GM19043 (cell line): ENCODE results near the gene EPB41.
"Not testable (repeated sequence)": the region's sequence is repeated elsewhere in the genome, so short reads cannot be mapped to it uniquely, and the experiment has no call there.

Source experiments
- ATAC-seq: cut with Tn5 transposase; IDR thresholded peaks from one replicate; pipeline ENCODE4 v1.9.1; 2021; ENCODE audit warnings: low read depth; ENCODE audit not compliant: unreplicated experiment

The EPB41 gene

DNA sequence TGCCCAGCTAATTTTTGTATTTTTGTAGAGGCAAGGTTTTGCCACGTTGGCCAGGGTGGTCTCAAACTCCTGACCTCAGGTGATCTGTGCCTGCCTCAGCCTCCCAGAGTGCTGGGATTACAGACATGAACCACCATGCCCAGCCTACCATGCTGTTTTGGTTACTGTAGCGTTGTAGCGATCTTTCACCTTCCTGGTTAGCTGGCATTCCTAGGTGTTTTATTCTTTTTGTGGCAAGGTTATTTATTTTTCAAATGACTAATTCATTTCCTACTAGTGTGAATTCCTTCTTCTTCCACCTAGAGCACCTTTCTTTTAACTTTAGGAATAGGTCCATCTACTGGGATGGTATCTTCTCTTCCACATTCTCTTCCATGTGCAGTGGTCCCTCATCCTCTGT, 180.1 kb downstream of the EPB41 start:
- ATAC-seq, result no peak

DNA sequence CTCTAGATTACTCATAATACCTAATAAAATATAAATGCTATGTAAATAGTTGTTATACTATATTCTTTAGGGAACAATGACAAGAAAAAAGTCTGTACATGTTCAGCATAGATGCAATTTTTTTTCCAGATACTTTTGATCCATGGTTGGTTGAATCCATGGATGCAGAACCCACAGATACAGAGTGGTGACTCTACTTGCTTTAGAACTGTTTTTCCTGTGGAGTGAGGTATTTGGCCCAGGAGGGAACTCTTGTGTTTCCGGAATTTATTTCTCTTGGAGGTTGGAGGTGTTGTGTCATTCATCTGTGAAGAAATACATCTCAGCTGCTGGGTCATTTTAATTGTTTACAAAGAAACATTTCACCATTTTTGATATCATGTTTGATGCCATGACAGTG, 180.6 kb downstream of the EPB41 start:
- no peak for ATAC-seq

DNA sequence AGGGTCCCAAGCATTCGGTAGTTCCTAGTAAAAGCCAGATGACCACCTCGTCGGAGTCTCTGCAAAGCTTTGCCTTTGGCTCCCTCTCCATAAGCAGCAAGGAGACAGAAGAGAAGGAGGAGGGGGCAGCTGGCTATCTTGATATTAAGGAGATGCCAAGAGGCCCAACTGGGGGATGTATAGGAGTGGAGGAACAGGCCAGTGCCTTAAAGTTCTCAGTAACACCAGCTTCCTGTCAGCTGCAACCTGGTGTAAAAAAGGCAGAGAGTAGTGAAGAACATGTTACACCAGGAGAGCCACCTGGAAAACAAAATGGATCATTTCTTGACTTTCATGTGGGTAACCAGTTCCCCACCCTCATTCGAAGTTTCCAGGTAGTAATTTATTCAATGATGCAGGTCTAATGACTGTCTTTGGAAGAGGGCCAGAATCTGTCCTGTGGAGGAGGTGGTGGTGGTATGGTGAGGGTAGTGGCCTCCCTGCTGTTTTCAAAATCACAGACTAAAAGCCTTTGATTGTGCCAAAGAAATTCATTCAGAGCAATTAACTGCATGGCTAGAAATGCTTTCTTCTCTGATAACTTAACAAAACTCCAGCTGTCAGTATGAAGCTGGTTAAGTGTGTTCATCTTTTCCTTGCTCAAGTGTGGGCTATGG, 182.0 kb downstream of the EPB41 start:
- no peak for ATAC-seq

DNA sequence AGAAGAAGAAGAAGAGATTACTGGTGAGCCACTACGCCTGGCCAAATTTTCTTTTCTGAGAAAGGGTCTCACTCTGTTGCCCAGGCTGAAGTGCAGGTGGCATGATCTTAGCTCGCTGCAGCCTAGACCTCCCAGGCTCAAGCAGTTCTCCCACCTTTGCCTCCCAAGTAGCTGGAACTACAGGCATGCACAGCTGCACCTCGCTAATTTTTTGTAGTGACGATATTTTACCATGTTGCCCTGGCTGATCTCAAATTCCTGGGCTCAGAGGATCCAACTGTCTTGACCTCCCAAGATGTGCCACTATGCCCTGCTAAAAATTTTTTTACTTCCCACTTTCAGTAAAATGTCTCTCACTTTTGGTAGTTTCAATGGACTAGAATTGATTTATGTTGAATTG, 184.9 kb downstream of the EPB41 start:
- ATAC-seq, result no peak

DNA sequence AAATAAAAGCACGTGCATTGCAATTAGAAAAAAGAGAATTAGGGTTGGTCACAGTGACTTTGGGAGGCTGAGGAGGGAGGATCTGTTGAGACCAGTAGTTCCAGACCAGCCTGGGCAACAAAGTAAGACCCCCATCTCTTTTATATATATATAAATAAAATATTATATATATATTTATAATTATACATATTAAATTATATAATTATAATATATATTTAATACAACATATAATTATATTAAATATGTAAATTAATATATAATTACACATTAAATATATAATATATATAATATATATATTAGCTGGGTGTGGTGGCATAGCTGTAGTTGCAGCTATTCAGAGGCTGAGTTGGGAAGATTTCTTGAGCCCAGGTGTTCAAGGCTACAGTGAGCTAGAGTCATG, 186.1 kb downstream of the EPB41 start:
- ATAC-seq, result no peak

DNA sequence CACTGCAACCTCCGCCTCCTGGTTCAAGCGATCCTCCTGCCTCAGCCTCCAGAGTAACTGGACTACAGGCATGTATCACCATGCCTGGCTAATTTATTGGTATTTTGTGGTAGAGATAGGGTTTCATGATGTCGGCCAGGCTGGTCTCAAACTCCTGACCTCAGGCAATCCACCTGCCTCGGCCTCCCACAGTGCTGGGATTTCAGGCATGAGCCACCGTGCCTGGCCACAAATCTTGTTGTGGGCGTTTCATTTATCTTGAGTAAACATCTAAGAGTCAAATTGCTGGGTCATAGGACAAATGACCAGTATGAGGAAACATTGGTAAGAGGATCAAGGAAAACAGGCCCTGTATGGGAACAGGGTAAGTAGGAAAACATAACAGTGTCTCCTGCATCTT, 191.5 kb downstream of the EPB41 start:
- no peak for ATAC-seq

DNA sequence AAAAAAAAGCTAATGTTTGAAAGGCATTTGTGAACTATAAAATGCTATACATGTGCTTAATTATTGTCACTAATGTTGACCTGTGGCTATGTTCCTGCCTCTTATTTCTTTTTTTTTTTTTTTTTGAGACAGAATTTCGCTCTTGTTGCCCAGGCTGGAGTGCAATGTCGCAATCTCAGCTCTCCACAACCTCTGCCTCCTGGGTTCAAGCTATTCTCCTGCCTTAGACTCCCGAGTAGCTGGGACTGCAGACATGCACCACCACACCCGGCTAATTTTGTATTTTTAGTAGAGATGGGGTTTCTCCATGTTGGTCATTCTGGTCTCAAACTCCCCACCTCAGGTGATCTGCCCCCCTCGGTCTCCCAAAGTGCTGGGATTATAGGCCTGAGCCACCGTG, 193.7 kb downstream of the EPB41 start:
- ATAC-seq, result not testable (repeated sequence)

DNA sequence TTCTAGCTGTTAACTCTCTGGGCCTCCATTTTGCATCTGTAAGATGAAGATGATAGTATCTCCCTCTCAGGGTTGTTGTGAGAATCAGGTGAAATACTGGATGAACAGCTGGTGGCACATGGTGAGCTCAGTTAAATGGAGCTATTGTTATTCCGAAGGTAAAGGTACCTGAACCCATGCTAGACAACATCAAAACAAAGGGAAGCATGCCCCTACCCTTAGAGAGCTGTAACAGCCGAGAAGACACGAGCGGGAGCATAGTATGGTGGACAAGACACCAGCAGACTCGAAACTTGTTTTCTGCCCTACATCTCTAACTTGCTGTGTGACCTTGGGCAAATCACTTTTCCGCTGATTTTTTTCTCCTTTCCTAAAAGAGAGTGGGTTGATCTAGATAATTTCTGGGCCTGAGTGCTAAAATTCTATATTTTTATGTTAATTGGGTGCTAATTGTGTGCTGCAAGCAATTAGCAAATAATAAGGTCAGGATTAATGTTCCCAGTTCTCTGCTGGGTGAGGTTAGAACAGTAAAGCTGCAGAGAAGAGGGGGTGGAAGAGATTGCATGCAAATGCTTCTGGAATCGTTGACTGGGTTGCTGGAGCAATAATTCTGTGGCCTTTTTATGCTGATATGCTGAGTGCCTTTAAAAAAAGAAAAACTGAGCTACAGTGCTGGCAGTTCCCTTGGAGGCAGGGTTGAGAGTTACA, 198.5 kb downstream of the EPB41 start:
- no peak for ATAC-seq

DNA sequence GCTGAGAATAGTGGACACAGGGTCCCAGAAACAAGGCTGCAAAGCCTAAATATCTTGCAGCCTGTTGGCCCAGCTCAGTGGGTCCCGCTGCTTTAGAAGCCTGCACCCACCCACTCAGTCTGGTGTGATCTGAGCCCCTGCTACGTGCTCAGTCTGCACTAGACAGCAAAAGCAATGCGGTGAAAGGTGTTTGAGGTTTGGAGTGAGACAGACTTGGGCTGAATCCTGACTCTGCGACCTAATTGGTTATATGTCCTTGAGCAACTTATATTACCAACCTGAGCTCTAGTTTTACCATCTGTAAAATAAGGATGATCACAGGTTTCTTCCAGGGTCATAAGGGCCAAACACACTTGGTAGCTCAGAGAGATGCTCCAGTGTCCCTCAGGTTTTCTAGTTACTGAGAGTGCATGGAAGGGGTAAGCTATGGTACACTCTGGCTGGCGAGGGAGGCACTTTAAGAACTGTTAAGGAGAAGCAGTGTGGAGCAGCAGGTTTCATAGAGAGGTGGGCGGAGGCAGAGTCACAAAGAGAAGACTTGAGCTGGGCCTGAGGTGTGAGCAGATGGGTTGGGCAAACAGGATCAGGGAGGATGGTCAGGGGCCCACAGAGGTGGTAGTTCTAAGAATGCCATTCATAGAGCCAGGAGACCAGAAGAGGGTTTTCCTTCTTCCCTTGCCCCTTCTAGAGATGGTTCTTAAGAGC, 199.2 kb downstream of the EPB41 start:
- ATAC-seq, result no peak

DNA sequence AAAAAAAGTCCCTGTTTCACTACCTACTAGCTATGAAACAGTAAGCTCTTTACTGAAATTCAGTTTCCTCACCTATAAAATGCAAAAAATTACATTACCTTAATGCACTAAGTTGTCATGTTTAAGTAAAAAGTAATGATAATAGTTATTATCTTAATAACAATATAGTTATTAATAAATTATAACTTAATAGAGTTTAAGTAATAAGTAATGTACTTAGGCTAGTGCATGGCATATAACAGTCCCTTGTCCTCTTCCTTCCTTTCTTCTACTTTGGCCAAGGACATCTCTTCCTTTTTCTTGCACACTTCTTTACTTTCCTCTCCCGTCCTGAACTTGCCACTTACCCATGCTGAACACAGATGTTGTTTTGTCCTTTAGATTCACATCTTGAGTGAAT, 200.3 kb downstream of the EPB41 start:
- ATAC-seq, result no peak

DNA sequence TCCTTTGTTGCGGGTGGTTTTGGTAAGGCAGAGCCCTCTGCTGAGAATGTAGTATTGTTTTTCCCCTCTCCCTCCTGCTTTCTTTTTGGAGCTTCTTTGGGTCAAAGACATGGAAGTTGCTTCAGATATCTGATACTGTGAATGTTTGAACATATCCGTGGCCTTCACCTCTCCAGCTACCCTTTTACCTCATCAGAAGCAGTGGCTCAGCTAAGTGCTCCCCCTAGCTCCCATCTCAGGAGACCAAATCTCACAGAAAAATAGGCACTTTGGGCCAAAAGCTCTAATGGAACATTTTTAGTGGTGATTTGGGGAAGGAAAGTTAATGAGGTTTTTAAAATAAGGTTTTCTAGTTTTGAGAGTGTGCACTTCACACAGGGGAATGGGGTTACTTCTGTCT, 203.0 kb downstream of the EPB41 start:
- ATAC-seq, result no peak

DNA sequence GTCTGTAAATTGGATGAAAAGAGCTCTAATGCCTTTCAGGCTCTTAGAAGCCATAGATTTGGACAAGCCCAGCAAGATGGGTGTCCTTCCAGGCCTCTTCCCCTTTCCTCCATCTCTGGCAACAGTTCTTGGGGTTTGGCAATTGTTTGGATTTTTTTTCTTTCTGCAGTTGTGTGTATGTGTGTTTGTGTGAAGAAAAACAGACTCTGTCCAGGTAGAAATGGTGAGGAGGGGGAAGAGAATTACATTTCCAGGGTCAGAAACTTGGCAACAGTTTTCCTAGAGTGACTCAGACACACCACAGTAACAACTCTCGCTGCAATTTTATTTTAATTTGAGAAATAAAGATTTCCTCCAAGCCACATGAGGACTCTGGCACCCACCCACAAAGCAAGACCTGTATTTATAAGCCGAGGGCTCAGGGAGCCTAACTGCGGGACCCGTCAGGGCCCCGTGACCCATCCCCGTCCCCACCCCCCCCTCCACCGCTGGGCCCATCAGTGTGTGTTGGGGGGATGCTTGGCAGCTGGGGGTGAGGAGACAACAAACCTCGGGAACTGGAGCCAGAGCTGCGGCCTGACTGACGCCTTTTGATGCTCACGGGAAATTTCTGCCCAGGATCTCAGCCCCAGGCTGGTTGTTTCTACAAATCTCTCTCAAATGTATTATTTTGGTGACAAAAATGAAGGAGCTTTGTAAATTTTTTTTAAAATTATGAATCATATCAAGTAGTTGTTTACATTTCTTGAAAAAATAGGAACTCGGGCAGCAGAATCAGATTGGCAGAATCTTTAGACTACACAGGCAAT, 205.0 kb downstream of the EPB41 start:
- no peak for ATAC-seq

DNA sequence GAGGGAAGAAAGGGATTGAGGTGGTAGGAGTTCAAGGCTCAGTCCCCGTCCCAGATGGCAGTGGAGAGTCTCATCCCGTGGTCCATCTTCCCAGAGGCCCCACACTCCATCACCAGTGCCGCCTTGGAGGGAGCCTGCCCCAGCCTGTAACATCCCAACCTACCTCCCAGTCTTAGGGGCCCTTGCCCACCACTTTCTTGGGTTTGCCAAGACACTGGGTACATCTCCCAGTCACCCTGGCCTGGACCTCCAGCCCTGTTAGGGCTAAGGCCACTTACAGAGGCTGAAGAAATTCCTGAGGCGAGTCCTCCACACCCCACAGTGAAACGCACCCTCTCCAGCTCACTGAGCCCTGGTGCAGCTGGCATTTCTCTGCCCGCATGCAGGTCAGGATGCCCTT, 206.0 kb downstream of the EPB41 start:
- no peak for ATAC-seq

DNA sequence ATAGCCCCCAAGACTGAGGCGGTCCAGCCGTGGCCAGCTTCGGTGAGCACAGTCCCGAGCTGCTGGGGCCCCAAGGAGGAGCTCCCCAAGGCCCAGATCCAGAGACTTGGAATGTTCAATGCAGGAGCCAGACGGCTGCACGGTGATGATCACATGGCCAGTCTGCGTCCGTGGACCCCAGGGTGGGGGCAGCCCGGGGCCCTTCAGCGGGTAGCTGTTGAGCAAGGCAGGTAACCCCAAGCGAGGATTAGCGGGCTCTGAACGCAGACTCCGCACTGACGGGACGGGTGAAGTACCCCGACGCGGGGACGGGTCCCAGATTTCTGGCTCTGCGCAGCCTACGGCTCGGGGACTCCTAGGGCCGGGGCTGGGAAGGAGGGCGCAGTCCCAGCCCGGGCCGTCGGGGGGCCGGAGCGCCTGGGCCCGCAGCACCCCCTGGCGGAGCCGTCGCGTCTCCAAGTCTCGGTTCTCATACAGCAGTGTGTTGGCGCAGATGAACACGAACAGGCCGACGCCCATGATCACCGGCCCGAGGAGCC, 206.6 kb downstream of the EPB41 start:
- no peak for ATAC-seq

DNA sequence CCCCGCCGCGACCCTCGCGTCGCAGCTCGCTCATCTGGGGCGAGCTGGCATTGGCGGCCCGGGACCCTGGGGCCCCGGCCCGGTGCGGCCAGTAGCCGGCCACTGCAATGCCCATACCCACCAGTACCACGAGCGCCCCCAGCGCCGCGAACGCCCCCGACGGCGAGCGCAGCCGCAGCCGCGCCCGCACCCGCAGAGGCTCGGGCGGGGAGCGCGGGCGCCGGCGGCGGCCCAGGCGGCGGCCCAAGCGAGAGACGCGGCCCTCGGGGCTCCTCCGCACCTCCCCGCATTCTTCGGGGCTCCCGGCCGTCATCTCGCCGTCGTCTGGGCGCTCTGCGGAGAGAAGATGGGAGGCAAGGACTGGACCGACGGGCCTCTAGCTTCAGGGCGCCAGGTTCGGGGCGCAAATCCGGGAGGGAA, 207.2 kb downstream of the EPB41 start:
- no peak for ATAC-seq

DNA sequence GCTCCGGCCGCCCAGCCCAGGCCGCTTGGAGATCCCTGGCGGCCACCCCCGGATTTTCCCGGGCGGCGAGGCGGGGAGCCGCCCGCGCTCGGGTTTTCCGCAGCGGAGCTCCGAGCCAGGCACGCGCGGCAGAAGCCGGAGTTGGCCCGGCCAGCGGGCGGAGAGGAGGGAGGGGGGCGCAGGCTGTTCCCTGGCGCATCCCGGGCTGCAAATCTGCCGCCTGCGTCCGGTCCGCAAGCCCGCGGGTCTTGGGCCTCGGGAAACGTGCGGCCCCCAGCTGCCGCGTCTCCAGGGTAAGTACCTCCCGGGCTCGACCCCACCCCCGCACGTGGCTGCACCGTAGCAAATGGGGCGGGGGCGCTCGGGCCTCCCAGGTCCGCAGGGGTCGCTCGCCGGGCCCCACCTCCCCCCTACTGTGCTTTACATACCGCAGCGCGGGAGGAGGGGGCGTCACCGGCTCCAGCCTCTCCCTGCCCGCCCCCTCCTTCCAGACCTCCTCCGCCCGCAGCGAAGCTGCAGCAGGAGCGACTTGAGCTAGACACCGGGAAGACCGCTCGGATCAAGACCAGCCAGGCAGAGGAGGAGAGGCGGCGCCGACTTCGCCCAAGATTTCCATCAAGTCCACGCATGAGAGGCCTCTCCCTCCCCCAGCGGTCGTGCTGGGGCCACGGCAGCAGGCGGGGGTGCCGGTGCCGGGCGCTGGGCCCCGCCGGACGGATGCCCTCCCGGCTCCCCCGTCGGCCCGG, 207.7 kb downstream of the EPB41 start:
- no peak for ATAC-seq

DNA sequence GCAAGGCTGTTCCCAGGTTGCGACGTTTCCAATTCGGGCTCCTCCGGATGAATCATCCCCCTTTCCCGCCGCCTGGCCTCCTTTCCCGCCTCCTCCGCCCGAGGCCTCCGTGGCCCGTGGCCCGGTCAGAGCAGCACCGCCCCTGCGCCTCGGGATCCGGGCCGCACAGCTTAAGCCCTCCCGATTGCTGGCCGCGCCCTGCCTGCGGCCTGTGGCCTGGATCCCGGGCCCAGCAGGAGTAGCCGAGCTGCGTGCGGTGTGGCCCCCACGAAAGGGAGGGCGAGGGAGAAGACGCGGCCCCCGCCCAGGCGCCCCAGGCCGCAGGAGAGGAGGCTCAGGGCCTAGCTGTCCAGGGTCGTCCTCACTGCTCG, 208.3 kb downstream of the EPB41 start:
- no peak for ATAC-seq

DNA sequence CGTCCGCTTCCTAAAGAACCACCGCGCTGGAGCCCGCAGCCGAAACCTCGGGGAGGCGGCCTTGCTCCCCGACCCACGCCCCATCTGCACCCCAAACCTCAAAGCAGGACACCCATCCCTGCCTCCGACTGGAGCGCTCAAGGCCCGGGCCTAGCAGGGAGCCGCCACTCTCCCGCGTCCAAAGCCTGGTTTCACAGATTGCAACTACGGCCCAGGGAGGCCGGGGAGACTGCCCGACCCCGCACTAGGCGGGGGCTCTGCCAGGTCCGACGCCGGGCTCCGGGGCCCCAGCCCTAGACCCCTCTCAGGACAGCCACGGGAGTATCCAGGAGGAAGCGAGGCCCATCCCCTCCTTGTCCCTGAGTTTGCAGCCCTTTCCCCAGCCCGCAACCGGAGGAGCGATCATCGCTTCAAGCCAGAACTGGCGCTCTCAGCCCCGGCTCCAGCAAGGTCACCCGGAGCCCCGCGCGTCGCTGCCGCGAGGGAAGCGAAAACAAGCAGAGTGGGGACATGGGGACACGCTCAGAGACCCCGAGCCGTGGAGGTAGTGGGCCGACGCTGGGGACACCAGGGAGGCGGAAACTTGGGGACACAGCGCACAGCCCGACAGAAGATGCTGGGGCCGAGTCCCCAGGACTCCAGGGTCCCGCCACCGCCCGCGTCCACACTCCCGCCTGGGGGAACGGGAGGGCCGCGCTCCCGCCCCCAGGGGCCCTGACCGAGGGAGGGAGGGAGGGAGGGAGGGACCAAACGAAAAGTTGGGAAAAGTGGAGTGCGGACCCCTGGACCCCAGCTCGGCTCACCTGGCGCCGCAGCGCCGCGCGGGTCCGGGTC, 208.9 kb downstream of the EPB41 start:
- no peak for ATAC-seq

DNA sequence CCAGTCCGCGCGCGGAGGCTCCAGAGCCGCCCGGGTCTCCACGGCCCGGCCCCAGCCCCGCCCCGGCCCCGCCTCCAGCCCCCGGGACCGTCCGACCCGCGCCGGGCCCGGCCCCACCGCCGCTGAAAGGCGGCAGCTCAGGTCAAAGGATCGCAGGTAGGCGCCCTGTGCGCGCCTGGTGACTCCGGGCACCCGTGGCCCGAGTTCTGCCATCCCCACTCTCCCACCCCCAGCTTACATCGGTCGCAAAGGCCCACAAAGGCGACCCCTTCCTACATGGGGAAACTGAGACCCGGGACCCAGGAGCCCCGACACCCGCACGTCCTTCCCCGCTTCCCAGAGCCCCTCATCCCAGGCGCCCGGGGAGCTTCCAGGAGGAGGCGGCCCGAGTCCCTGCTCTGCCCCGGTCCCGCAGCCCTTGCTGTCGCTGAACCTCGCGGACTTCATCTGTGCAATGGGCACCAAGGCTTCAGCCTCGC, 209.6 kb downstream of the EPB41 start, which contains the start of gene TMEM200B:
TSS of gene TMEM200B (minus strand) at position 17 of the 479 bp plus-strand sequence. CDS start 2,075 bp downstream, outside the sequence.
- no peak for ATAC-seq
